ENCODE measurements around the gene NOL3.

NOL3 gene

GRCh38 chr16:67169642-67170167 lies 633 bp upstream of the NOL3 start:
- no peaks in the 10 kb centered on the region for H3K27me3 ChIP-seq (replicated peaks; ENCODE audit: insufficient read depth, low read length)
- peak overlapping the region; percentile 73 for H3K9ac ChIP-seq (ENCODE audit: low read length)

GRCh38 chr16:67170949-67171649 lies 761 bp downstream of the NOL3 start:
- H3K27me3 ChIP-seq (replicated peaks; ENCODE audit: insufficient read depth, low read length), result no peaks in the 10 kb centered on the region
- peaks cover 39% of the 10 kb centered on the region for H3F3A ChIP-seq (ENCODE audit: insufficient read depth, low read length)
- peak overlapping the region; percentile 70 for H3K4me3 ChIP-seq (ENCODE audit: low read length)
- peaks cover 9% of the 10 kb centered on the region for H3K79me2 ChIP-seq (ENCODE audit: low read length)
- peaks cover 37% of the 10 kb centered on the region for H3K4me1 ChIP-seq (ENCODE audit: low read length)
- no peak for TF ChIP-seq EZH2 (optimal IDR thresholded peaks at IDR 0.05; ENCODE audit: low read depth, low read length)
- TF ChIP-seq EZH2phosphoT487 (IDR thresholded peaks at IDR 0.05; ENCODE audit: low read length), result no peak
- TF ChIP-seq CTCF (IDR thresholded peaks at IDR 0.05; ENCODE audit: low read length), result no peak
- H3K4me2 ChIP-seq (ENCODE audit: low read depth, low read length), result peak overlapping the region; percentile 93
- peak overlapping the region; percentile 77; the same call in 1 of the 2 replicates for H3K27ac ChIP-seq (ENCODE audit: low read length)
- no peaks in the 10 kb centered on the region for H4K20me1 ChIP-seq (ENCODE audit: insufficient read depth, low read length)
- DNase-seq, result no peak
- H3K36me3 ChIP-seq (replicated peaks; ENCODE audit: insufficient read depth, low read length), result no peaks in the 10 kb centered on the region
- peak overlapping the region; percentile 66 for H2AFZ ChIP-seq (ENCODE audit: low read length)
- peak overlapping the region; percentile 76 for H3K9ac ChIP-seq (ENCODE audit: low read length)
- H3K9me2 ChIP-seq (replicated peaks; ENCODE audit: insufficient read depth, low read length), result no peaks in the 10 kb centered on the region
- H3K9me3 ChIP-seq (replicated peaks; ENCODE audit: insufficient read depth, low read length), result no peaks in the 10 kb centered on the region

More at GRCh38 chr16:67169642-67170167, 633 bp upstream of the NOL3 start:
- Histone ChIP-seq H4K20me1 (ENCODE audit: insufficient read depth, low read length) (no peaks in the 10 kb centered on the region), H3K79me2 (ENCODE audit: low read length) (peaks cover 9% of the 10 kb centered on the region), H3K4me3 (ENCODE audit: low read length) (peak overlapping the region; percentile 70), H3K9me3 (replicated peaks; ENCODE audit: insufficient read depth, low read length) (no peaks in the 10 kb centered on the region), H3K36me3 (replicated peaks; ENCODE audit: insufficient read depth, low read length) (no peaks in the 10 kb centered on the region), H3K4me2 (ENCODE audit: low read depth, low read length) (peak overlapping the region; percentile 97), H3K27ac (ENCODE audit: low read length) (peak overlapping the region; percentile 77), H3F3A (ENCODE audit: insufficient read depth, low read length) (peaks cover 31% of the 10 kb centered on the region), H3K4me1 (ENCODE audit: low read length) (peaks cover 37% of the 10 kb centered on the region), H3K9me2 (replicated peaks; ENCODE audit: insufficient read depth, low read length) (no peaks in the 10 kb centered on the region), H2AFZ (ENCODE audit: low read length) (peak overlapping the region; percentile 91)
- DNase-seq, result no peak
- peak; percentile 62 for TF ChIP-seq CTCF (IDR thresholded peaks at IDR 0.05; ENCODE audit: low read length)
- TF ChIP-seq EZH2 (optimal IDR thresholded peaks at IDR 0.05; ENCODE audit: low read depth, low read length), result no peak
- TF ChIP-seq EZH2phosphoT487 (IDR thresholded peaks at IDR 0.05; ENCODE audit: low read length), result no peak

- no peaks in the 10 kb centered on the region for H3K9me2 ChIP-seq (replicated peaks; ENCODE audit: insufficient read depth, low read length)
- H3K4me3 ChIP-seq (ENCODE audit: low read length), result peak overlapping the region; percentile 68
Observed at GRCh38 chr16:67173323-67173722, 3.0 kb downstream of the NOL3 start.

More at GRCh38 chr16:67173323-67173722, 3.0 kb downstream of the NOL3 start:
- H3K9ac ChIP-seq (ENCODE audit: low read length), result peak overlapping the region; percentile 62
- H3K36me3 ChIP-seq (replicated peaks; ENCODE audit: insufficient read depth, low read length), result no peaks in the 10 kb centered on the region
- H3K4me1 ChIP-seq (ENCODE audit: low read length), result peaks cover 32% of the 10 kb centered on the region
- no peaks in the 10 kb centered on the region for H4K20me1 ChIP-seq (ENCODE audit: insufficient read depth, low read length)
- H3K9me3 ChIP-seq (replicated peaks; ENCODE audit: insufficient read depth, low read length), result no peaks in the 10 kb centered on the region
- no peaks in the 10 kb centered on the region for H3K27me3 ChIP-seq (replicated peaks; ENCODE audit: insufficient read depth, low read length)
- no peak for TF ChIP-seq CTCF (IDR thresholded peaks at IDR 0.05; ENCODE audit: low read length)
- TF ChIP-seq EZH2phosphoT487 (IDR thresholded peaks at IDR 0.05; ENCODE audit: low read length), result no peak
- no peak for TF ChIP-seq EZH2 (optimal IDR thresholded peaks at IDR 0.05; ENCODE audit: low read depth, low read length)
- peaks cover 49% of the 10 kb centered on the region for H3F3A ChIP-seq (ENCODE audit: insufficient read depth, low read length)
- no peak for DNase-seq
- H3K4me2 ChIP-seq (ENCODE audit: low read depth, low read length), result peak overlapping the region; percentile 97
- peak overlapping the region; percentile 57 for H2AFZ ChIP-seq (ENCODE audit: low read length)
- H3K27ac ChIP-seq (ENCODE audit: low read length), result peak overlapping the region; percentile 68; the same call in 1 of the 2 replicates
- H3K79me2 ChIP-seq (ENCODE audit: low read length), result peaks cover 9% of the 10 kb centered on the region
